Hematopoietic multipotent progenitor cell treated with erythropoietin and hydrocortisone succinate and interleukin-3 and kit ligand, for 4 days (in vitro differentiated cells): ENCODE data around the gene CPEB1.

ENCODE experiments used
- DNase-seq: peaks from one replicate; pipeline ENCODE4 v3.0.0-alpha.2; 2015

CPEB1 gene

GRCh38 chr15:82647045-82647834 lies at the start of gene CPEB1:
TSS of gene CPEB1 (minus strand) at chr15:82647363. CDS start at chr15:82628459, 18,904 bp downstream.
- peak; percentile 81 for DNase-seq

GRCh38 chr15:82692171-82692570 lies 45.0 kb upstream of the CPEB1 start:
- no peak for DNase-seq

- DNase-seq: no peak
Observed at GRCh38 chr15:82689147-82689546, 42.0 kb upstream of the CPEB1 start.

- no peak for DNase-seq
Observed at GRCh38 chr15:82688691-82689090, 41.5 kb upstream of the CPEB1 start.

GRCh38 chr15:82681371-82681770 lies 34.2 kb upstream of the CPEB1 start:
- DNase-seq: no peak

- peak; percentile 71 for DNase-seq
Observed at GRCh38 chr15:82680200-82681102, 33.3 kb upstream of the CPEB1 start.

GRCh38 chr15:82679626-82680199 lies 32.5 kb upstream of the CPEB1 start:
- DNase-seq: no peak

- DNase-seq: no peak
Observed at GRCh38 chr15:82677720-82678323, 30.7 kb upstream of the CPEB1 start.

- DNase-seq: no peak
Observed at GRCh38 chr15:82674873-82675272, 27.7 kb upstream of the CPEB1 start.

GRCh38 chr15:82670699-82671098 lies 23.5 kb upstream of the CPEB1 start:
- no peak for DNase-seq

- no peak for DNase-seq
Observed at GRCh38 chr15:82666606-82667005, 19.4 kb upstream of the CPEB1 start.

GRCh38 chr15:82664021-82664420 lies 16.9 kb upstream of the CPEB1 start:
- no peak for DNase-seq

- peak; percentile 87 for DNase-seq
Observed at GRCh38 chr15:82663186-82663600, 16.0 kb upstream of the CPEB1 start.

GRCh38 chr15:82662641-82663040 lies 15.5 kb upstream of the CPEB1 start:
- no peak for DNase-seq

- DNase-seq: no peak
Observed at GRCh38 chr15:82660378-82660777, 13.2 kb upstream of the CPEB1 start.

GRCh38 chr15:82656641-82657266 lies 9.6 kb upstream of the CPEB1 start:
- no peak for DNase-seq

- DNase-seq: no peak
Observed at GRCh38 chr15:82655606-82656005, 8.4 kb upstream of the CPEB1 start.

GRCh38 chr15:82653483-82654168 lies 6.5 kb upstream of the CPEB1 start:
- DNase-seq: no peak

- DNase-seq: no peak
Observed at GRCh38 chr15:82651708-82652107, 4.5 kb upstream of the CPEB1 start.

GRCh38 chr15:82650046-82650670 lies 3.0 kb upstream of the CPEB1 start:
- DNase-seq: peak; percentile 25

GRCh38 chr15:82649226-82649999 lies 2.2 kb upstream of the CPEB1 start:
- peak; percentile 22 for DNase-seq
